NCI-H774 (cell line): Measurements from ENCODE around the gene C1QTNF6.

ENCODE experiments used
- DNase-seq: peaks from one replicate; lab custom pipeline; 2025; lab: John Stamatoyannopoulos, UW

C1QTNF6 gene

GRCh38 chr22:37223965-37224551, 36.0 kb upstream of the C1QTNF6 start:
- no peak for DNase-seq

DNA sequence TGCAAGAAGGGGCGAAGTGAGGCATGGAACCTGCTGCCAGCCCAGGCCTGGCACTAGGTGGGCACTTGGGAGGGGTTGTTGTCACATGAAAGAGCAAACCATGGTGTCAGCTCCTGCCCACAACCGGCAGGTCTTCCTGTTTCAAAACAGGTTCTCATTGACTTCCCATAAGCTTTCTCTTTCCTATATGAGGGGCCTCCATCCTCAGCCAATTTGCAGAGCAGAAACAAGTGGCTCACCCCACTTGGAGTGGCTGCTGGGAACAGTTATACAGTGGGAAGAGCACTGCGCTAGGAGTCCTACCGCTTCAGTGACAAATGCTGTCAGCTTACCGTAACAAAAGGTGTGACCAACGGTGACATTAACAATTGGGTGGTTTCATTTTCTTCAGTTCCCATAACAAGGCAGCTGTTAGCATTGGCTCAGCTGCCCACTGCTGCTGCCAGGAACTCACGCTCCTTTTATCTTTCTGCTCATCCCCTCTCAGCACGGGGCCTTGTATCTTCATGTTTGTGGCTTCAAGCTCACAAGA, 34.5 kb upstream of the C1QTNF6 start:
- no peak for DNase-seq

GRCh38 chr22:37221424-37222333, 33.6 kb upstream of the C1QTNF6 start:
- DNase-seq: no peak

GRCh38 chr22:37220543-37220981, 32.5 kb upstream of the C1QTNF6 start:
- DNase-seq: no peak

GRCh38 chr22:37219533-37219932, 31.5 kb upstream of the C1QTNF6 start:
- DNase-seq: no peak

DNA sequence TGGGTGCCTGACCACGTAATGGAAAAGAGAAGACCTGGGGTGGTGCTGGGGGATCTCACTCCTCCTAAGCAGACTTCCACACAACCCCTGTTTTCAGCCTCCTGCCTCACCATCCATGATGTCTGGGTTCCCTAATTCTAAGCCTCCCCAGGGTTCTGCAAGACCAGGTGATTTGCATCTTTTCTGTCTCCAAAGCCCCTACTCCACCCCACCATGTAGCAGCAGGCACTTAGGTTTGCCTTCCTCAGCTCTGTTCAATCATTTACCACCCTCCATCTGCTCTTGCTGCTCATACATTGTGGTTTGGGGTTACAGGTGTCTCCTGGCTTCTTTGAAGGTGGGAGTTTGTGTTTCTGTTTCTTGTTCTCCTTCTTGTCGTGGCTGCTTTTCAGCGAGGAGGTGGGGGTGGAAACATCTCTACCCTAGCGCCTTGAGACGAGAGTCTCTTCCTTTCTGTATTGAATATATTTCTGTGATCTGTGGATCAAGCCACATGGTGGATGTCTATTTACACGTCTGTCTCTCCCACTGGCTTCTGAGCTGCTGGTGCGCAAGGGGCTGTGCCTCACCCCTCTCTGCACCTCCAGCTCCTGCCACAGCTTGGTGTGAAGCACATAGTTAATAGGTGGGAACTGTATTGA, 30.8 kb upstream of the C1QTNF6 start:
- no peak for DNase-seq

GRCh38 chr22:37218399-37218770, 30.3 kb upstream of the C1QTNF6 start:
- DNase-seq: no peak

DNA sequence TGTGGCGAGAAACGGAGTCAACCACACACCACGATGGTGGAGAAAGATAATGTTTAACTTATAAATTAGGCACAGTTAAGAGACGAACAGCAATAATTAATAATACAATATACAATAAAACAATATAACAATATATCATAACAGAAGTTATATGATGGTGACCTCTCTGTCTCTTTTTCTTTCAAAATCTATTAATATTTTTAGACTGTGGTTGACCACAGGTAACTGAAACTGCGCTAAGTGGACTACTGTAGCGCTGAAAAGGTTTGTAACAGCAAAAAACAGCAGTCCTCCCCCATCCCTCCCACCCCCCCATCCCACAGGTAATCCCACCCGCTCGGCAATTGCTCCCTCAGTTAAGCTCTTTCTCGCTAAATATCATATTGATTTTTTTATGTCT, 27.8 kb upstream of the C1QTNF6 start:
- DNase-seq: no peak

- DNase-seq: no peak
These were observed 26.6 kb upstream of the C1QTNF6 start for GRCh38 chr22:37214731-37215030.

GRCh38 chr22:37213941-37214730, 26.1 kb upstream of the C1QTNF6 start:
- DNase-seq: no peak

DNA sequence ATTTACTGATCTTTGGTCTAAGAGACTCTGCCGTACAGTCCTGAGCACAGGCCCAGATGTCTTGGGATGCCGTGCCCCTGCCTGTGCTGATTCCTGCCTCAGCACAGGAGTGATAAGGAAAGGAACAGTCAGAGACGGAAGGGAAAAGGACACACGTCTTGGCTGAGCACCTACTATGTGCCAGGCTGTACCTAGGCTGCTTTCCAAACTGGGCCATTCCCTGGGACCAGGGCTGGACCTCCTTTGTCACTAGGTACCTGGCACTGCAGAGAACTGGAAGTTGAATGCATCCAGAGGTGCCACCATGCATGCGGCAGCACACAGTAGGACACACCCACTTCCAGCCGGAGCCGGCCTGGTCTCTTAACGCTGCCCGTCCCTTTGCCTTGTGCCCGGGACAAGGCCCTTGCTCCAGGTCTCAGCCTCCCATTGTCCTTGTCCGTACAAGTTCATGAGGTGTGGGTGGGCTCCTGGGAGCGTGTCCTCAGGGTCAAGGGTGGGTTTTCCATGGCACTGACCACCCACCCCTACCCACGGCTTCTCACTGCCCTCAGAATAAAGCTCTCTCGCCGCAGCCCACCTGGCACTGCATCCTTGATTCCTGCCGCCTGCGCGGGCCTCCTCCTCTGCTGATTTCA, 25.3 kb upstream of the C1QTNF6 start:
- no peak for DNase-seq

- no peak for DNase-seq
These were observed 24.3 kb upstream of the C1QTNF6 start, which contains the start of gene SSTR3 for GRCh38 chr22:37212174-37212906. Gene SSTR3 (minus strand): TSS chr22:37212477. CDS start chr22:37207803, 4,674 bp downstream.

GRCh38 chr22:37211866-37212173, 23.8 kb upstream of the C1QTNF6 start:
- DNase-seq: no peak

DNA sequence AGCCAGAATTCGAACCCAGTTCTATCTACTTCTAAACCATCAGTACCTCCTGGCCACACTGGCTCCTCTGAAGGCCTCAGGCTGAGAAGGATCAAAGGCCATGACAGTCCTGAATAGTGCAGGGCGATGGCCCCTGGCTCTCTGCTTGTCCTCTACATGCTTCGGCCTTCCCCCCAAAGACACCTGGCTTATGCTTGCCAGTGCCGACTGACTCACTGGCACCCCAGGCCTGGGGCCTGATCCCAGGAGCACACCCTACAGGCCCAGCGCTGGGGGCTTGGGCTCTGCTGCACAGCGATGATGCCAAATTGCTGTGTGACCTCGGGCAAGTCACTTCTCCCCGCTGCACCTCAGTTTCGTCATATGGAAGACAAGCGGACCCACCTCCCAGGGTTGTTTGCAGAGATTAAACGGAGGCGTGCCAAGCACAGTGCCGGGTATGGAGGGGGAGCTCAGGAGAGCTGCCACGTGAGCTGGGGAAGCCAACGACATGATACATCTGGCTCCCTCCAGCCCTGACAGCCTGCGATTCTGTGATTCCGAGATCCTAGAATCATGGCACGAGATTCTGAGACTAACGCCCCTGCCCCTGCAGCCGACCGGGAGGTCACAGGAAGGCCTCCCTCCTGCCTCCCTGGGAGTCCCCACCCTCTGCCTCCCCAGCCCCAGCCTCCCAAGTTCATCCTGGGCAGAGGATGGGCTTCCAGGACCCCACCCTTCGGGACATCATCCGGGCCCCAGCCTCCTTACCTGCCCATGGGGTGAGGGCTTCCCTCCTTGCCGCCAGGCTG, 23.2 kb upstream of the C1QTNF6 start:
- no peak for DNase-seq

DNA sequence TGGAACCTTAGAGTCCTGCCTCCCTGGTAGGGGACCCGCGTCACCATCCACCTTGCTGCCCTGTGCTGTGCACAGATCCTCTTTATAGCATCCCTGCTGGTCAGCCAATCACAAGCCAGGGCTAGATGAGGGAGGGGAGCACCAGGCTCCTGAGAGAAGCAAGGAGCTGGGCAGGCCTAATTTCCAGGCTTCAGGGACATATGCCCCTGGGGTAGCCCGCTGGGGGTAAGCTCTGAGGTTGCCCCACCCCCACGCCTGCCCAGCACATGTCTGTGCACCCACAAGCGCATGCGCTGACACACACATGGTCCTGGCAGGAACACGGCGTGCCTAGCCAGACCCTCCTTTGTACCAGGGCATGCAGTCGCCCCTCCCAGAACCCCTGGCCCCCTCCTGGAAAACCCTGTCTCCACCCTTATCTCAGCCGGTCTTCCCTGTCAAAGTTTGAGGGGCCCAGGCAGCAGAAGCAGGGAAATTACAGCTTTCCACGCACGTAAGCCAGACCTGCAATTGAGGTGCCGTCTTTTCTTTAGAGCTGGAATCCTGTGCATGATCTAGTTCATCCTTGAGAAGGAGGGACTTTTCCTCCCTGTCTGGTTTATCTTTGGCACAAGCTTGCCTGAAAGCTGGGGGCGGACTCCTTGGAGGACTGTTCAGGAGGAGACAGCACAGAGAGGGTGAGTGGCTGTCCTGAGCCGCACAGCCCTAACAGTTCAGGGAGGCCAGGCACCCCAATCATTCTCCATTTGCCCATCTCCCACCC, 22.2 kb upstream of the C1QTNF6 start:
- DNase-seq: no peak

GRCh38 chr22:37209140-37209845, 21.2 kb upstream of the C1QTNF6 start:
- DNase-seq: no peak

DNA sequence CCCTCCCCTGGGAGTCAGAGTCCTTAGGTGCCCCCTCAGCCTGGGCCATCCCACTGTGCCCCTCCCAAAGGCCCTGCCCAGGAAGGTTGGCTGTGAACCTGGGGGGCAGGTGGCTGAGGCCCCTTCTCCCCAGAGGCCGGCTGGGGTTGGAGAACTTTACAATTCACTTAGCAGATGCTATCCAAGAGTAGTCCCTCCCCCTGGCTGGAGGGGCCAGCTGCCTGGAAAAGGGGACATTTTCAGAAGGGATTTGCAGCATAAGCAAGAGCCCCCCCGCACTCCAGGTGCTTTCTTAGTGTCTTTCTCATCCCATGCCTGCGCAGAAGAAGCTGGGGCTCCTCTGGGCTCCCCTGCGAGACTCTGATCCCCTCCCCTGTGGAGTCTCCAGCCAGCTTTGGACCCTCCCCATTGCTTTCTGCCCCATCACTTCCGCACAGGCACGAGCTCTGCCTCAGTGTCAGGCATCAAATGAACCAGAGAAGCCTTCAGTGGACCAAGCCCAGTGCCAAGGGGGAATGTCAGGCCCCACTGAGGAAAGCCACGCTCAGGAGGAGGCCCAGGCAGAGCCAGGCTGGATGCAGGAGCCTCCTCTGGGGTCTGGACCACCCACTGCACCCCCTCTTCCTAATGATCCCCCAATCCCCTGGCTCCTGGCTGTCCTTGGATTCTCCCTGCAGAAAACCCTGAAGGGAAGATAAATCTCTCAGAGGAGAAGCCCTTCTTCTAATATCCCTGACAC, 20.5 kb upstream of the C1QTNF6 start:
- DNase-seq: no peak

GRCh38 chr22:37207981-37208380, 19.9 kb upstream of the C1QTNF6 start:
- no peak for DNase-seq
